ENCODE results near the gene TTYH2. TPM values are rescaled to one million over a fixed set of nuclear protein-coding genes. Genes with fewer than 3 reads are reported as not detected.

The TTYH2 gene
- polyA plus RNA-seq, 1 experiment, result 3.1 TPM

DNA sequence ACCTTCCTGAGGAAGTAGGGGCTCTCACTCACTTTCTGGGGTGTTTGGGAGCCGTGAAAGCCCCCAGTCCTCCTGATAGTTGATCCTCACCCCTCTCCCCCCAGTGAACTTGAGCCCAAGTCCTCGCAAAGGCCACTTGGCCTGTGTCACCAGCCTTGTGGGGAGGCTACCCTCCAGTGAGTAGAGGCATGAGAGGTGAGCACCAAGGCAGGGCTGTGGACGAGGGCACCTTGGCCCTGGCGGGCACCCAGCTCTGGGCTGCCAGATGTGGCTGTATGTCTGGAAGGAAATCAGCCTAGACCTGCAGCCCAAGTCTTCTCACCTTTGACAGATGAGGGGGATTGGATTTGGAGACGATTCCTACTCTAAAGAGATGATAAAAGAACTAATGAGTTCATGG is 3.1 kb downstream of the TTYH2 start:
- Histone ChIP-seq H3K4me3 (ENCODE audit: low read depth, low read length) (no peak overlapping the region), H3K27me3 (ENCODE audit: control insufficient read depth, insufficient read depth, low read length) (no peaks in the 10 kb centered on the region), H3K27ac (ENCODE audit: low read depth, low read length) (no peak overlapping the region), H3K9me3 (ENCODE audit: control insufficient read depth, insufficient read depth, low read length) (no peaks in the 10 kb centered on the region; the same call in 1 of the 2 replicates)
- ChIA-PET CTCF (interaction anchor here (1.0 to 1.3 kb wide), 2 partner anchors 17 to 241 kb away, joined by 3 to 4 read pairs; no protein-coding TSS in a partner anchor), POLR2A (no interaction called here)
- no peak for DNase-seq (ENCODE audit: low read depth, low spot score)
- TF ChIP-seq CTCF (IDR thresholded peaks at IDR 0.05; ENCODE audit: low read depth, low read length), result no peak

DNA sequence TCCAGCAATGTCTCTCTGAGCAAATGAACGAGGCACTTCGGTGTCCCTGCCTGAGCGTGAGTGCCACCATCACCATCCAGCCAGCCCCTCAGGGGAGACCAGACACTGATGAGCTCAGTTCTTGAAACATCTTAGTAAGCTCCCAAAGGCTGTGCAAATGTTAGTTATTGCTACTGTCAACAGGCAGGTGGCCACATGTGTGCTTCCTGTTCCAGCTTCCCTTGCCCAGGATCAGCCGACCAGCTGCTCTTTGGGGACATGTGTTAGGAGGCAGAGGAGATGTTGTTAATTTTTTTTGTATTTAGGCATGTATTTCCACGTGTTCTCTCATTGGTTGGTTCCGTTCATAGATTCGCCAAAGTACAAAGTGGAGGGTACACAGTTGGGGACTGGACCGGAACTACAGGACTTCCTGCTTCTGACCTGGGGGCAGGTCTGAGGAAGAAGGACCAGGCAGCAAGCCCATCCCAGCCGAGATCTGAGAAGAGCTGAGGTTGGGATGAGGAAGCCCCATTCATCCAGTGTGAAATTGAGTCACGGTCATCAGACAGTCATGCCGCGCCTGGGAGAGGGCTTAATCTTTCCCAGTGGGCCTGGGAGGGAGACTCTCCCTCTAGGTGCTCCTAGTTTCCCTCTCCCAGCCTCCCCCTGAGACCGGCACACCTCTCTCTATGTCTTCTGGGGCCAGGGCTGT is 3.8 kb downstream of the TTYH2 start:
- no peak for TF ChIP-seq CTCF (IDR thresholded peaks at IDR 0.05; ENCODE audit: low read depth, low read length)
- DNase-seq (ENCODE audit: low read depth, low spot score), result no peak
- Histone ChIP-seq H3K27ac (ENCODE audit: low read depth, low read length) (no peak overlapping the region), H3K4me3 (ENCODE audit: low read depth, low read length) (no peak overlapping the region), H3K27me3 (ENCODE audit: control insufficient read depth, insufficient read depth, low read length) (no peaks in the 10 kb centered on the region), H3K9me3 (ENCODE audit: control insufficient read depth, insufficient read depth, low read length) (no peaks in the 10 kb centered on the region; the same call in 1 of the 2 replicates)
- ChIA-PET CTCF (interaction anchor here (1.0 kb wide), 1 partner anchor 18 kb away, joined by 3 read pairs; no protein-coding TSS in a partner anchor), POLR2A (no interaction called here)

- Histone ChIP-seq H3K27me3 (ENCODE audit: control insufficient read depth, insufficient read depth, low read length) (no peaks in the 10 kb centered on the region), H3K27ac (ENCODE audit: low read depth, low read length) (no peak overlapping the region), H3K4me3 (ENCODE audit: low read depth, low read length) (no peak overlapping the region), H3K9me3 (ENCODE audit: control insufficient read depth, insufficient read depth, low read length) (no peaks in the 10 kb centered on the region)
- ChIA-PET CTCF (no interaction called here), POLR2A (no interaction called here)
- DNase-seq (ENCODE audit: low read depth, low spot score), result no peak
- no peak for TF ChIP-seq CTCF (IDR thresholded peaks at IDR 0.05; ENCODE audit: low read depth, low read length)
Observed at GRCh38 chr17:74217888-74218287, 4.5 kb downstream of the TTYH2 start.

- ChIA-PET CTCF (no interaction called here), POLR2A (no interaction called here)
- H3K27me3 ChIP-seq (ENCODE audit: control insufficient read depth, insufficient read depth, low read length), result no peaks in the 10 kb centered on the region
- H3K27ac ChIP-seq (ENCODE audit: low read depth, low read length), result no peak overlapping the region
- H3K4me3 ChIP-seq (ENCODE audit: low read depth, low read length), result no peak overlapping the region
- no peak for DNase-seq (ENCODE audit: low read depth, low spot score)
- TF ChIP-seq CTCF (IDR thresholded peaks at IDR 0.05; ENCODE audit: low read depth, low read length), result no peak
- H3K9me3 ChIP-seq (ENCODE audit: control insufficient read depth, insufficient read depth, low read length), result no peaks in the 10 kb centered on the region
Observed at GRCh38 chr17:74218436-74218835, 5.1 kb downstream of the TTYH2 start.

DNA sequence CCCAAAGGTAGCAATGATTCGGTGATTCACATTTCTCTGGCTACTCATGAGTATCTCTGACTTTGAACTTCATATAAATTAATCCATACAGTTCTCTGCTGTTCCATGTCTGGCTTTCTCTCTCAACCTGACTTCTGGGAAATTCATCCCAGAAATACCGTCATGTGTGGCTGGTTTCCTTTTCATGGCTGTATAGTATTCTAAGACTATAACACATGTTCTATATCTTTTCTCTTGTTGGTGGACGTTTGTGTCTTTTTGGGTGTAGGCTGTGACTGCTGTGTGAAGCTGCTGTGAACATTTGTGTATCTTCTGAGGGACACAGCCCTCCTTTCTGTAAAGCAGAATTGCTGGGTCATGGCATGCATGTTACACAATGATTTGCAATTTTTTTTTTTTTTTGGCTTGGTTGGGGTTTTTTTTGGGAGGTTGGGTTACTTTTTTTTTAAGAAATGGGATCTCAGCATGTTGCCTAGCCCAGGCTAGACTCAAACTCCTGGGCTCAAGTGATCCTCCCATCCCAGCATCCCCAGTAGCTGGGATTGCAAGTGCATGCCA is 6.3 kb downstream of the TTYH2 start:
- CTCF ChIA-PET, result interaction anchor here (1.1 to 1.6 kb wide), 3 partner anchors 20 to 236 kb away, joined by 3 to 8 read pairs (median 5); no protein-coding TSS in a partner anchor
- H3K27me3 ChIP-seq (ENCODE audit: control insufficient read depth, insufficient read depth, low read length), result no peaks in the 10 kb centered on the region
- no peak for DNase-seq (ENCODE audit: low read depth, low spot score)
- no peak overlapping the region for H3K4me3 ChIP-seq (ENCODE audit: low read depth, low read length)
- H3K27ac ChIP-seq (ENCODE audit: low read depth, low read length), result no peak overlapping the region
- no peaks in the 10 kb centered on the region for H3K9me3 ChIP-seq (ENCODE audit: control insufficient read depth, insufficient read depth, low read length)
- POLR2A ChIA-PET, result interaction anchor here (0.6 kb wide), 1 partner anchor 20 kb away, joined by 3 read pairs; no protein-coding TSS in a partner anchor
- TF ChIP-seq CTCF (IDR thresholded peaks at IDR 0.05; ENCODE audit: low read depth, low read length), result no peak

Data from AG04450 (cell line).